NCI-H345 treated with DMSO at 0.1 percent for 48 hours (cell line): ENCODE results near the gene SMPX.

Source experiments
- DNase-seq: peaks from one replicate; lab custom pipeline; 2025; ENCODE audit not compliant: unreplicated experiment; lab: John Stamatoyannopoulos, UW

SMPX gene

GRCh38 chrX:21744721-21745120 lies 13.2 kb downstream of the SMPX start:
- no peak for DNase-seq

DNA sequence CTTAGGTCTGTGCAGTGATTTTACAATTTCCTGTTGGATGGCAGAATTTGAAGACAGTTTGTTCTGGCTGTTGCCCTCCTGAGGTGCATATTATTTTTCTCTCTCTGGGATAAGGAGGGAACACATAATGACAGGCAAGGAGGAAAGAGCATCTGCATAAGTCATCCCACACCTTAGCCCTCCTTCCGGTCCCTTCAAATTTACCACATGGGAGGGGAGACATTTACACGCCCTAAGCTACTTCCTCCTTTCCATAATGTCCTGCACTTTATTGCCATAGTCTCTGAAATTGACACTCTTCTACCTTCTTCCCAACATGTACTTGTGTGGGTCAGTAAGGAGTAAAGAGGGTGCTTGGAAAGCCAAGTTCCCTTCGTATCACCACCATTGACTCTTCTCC lies 13.9 kb downstream of the SMPX start:
- DNase-seq = no peak

DNA sequence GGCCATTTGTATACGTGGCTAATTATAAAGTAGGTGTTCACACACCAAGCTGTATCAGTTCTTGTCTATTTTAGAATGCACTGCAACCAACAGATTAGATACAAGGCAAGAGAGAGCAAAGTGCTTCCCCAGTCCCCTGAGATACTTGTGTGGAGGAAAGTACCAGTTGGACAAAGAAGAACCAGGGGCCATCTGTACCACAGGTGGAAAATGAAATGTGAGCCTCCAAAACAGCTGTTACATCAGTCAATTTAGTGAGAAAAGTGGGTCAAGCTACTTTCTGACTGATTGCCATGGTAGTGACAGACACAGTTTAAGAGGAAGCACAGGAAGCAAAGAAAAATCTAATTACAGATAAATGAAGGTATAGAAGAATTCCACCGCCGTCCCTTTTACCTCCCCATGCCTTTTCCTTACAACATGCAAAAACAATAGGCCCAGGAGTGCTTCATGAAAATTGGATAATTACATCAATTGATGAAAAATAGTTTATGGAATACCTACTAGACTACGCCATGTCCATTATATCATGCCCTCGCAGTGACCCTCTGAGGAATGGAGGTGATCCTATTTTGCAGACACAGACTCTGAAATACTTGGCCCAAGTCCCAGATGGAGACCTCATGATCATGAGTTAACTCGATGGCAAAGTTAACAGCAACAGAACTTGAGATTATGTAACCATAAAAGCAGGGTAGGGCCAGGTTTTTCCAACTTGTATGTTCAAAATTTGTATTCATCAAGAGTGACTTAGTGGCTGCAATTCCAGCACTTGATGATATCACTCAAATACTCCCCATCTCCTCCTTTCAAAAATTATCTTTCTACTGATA lies 15.8 kb downstream of the SMPX start:
- no peak for DNase-seq

GRCh38 chrX:21741364-21741763 lies 16.6 kb downstream of the SMPX start:
- no peak for DNase-seq

- no peak for DNase-seq
Observed at GRCh38 chrX:21740329-21741274, 17.3 kb downstream of the SMPX start.

DNA sequence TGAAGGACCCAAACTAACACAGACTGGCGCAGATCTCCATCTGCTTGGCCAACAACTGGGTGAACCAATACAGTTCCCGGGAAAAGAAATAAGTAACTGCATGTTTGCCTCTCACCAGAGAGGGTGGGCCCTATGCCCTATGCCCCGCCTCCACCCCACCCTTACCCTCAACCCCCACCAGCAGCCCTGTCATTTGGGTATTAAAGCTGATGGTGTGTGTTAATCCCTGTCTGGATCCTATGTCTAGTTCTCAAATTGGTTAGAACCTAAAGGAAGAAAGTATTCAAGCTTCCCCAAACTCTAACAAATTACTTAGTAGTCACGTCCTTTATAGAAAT lies 19.0 kb downstream of the SMPX start:
- DNase-seq = no peak

- DNase-seq = peak; percentile 53
Observed at GRCh38 chrX:21738210-21738949, 19.5 kb downstream of the SMPX start.

GRCh38 chrX:21735768-21736127 lies 22.2 kb downstream of the SMPX start:
- DNase-seq = no peak

GRCh38 chrX:21735038-21735767 lies 22.7 kb downstream of the SMPX start:
- no peak for DNase-seq

DNA sequence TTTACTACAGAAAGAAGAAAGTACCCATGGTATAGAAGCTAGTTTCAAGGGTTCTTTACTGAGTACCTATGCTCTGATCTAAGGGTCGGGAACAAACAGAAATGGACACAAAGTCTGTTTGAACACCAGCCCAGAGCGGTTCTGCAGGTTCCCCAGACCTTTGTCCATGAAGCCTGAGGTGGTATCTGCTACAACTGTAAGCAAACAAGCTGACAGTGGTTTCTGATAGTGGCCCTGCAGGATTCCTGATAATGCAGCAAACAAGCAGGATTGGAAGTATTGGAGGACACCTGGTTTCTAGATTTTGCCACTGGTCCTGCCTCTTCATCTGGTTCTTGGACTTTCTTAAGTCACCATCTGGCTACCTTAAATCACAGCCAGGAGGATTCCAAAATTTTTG lies 23.7 kb downstream of the SMPX start:
- DNase-seq = no peak

DNA sequence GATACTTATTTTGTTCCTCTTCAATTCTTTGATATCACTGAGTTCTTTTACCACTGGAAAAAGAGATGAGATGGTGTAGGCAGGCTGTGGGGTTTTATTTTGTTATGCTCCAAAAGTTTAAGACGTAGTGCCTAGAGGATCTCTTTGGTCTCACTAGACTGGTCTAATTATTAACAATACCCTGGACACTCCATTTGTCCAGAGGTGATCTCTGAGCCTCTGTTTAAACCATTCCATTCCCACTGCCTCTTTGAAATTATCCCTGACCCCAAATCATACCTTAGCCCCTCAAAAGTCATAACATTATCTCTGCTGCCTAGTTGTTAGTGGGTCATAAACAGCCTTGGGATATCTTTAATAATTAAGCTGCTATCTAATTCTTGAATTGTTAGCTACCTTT lies 24.2 kb downstream of the SMPX start:
- DNase-seq = no peak

- no peak for DNase-seq
Observed at GRCh38 chrX:21730026-21730425, 27.9 kb downstream of the SMPX start.

DNA sequence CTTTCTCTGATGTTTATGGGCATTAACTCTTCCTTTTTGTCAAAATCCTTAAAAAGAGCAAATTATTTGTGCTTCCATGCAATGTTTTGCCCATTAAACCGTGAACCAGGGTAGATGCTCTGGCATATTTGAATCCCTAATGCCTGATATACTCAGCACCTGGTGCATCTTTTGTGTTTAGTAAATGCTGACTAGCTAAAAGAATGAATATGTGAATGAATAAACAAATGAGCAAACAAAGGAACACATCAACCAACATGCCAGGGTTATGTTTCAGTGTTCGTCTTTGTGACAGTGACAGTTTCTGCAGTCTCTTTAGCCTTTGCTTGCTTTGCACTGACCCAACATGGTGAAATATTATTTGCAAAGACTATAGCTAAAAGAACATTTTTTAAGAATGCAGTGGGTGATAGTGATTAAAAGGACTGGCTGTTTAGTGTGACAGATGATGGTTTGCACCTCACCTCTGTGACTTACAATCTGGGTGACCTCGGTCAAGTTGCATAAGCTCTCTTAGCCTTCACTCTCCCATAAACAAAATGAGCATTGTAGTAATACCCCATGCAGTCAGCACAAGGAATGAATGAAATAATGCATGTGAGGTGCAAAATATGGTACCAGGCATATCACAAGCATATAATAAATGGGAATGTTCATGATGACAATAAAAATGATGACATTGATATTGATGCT lies 29.5 kb downstream of the SMPX start:
- DNase-seq = no peak

DNA sequence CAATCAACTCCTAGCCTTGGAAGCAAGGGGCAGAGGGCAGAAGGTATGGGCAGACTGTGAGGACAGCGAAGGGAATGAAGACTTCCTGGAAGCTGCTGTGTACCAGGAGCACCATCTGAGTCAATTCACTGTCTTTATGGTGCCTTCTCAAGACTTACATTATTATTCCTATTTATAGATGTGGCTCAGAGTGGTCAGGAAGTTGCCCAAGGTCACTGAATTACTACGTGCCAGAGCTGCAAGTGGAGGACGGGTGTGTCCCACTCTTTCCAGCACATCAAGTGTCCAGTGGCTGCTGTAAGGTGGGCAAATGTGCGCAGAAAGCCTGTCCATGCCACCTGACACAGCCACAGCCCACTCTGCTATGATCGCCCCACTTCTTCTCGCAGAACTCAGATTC lies 32.0 kb downstream of the SMPX start:
- DNase-seq = no peak

DNA sequence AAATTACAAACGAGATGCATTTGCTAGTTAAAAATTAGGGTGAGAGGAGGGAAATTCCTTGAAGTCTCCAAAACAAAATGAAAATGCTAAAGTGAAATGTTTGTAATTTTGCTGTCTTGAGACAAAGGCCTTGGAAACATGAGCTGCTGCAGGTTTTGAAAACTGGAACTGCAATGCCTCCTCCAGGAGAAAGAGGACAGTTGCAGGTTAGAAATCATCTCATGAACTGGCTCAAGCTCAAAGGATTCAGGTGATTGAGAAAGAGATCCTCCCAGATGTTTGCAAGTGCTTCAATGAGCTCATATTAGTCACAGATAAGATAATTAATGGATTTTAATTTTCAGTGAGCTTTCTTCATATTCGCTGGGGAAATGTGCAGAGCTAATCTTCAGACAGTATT lies 32.4 kb downstream of the SMPX start:
- DNase-seq = no peak

DNA sequence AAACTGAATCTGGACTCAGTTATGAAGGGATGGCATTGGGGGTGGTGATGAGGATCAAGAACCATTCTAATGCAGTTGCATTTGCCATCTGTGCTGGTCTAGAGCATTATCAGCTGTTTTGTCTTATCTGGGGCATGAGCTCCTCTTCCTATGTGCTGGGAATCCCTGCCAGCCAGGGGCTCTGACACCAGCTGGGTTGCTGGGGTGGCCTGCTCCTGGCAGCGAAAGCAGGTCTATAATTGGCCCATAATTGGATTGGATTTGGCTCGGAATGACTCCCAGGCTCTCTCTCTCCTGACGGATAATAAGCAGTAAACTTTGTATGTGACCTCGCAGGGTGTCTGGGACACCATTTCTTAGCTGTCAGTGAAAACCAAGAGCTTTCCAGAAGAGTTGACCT lies 34.1 kb downstream of the SMPX start:
- no peak for DNase-seq

DNA sequence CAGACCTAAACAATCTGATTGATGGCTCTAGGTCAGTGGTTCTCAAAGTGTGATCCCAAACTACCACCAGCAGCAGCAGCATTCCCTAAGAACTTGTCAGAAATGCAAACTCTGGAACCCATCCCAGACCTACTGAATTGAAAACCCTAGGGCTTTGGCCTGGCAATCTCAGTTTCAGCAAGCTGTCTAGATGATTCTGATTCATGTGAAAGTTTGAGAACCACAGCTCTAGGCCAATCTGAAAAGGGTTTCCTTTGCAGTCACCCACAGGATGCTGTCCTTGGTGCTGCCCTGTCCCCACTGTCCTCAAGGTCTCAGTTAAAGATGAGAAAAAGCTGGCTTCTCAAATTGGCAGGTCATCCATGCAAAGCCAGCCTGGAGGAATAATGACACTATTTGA lies 34.8 kb downstream of the SMPX start:
- DNase-seq = no peak

GRCh38 chrX:21721195-21721594 lies 36.7 kb downstream of the SMPX start:
- no peak for DNase-seq

DNA sequence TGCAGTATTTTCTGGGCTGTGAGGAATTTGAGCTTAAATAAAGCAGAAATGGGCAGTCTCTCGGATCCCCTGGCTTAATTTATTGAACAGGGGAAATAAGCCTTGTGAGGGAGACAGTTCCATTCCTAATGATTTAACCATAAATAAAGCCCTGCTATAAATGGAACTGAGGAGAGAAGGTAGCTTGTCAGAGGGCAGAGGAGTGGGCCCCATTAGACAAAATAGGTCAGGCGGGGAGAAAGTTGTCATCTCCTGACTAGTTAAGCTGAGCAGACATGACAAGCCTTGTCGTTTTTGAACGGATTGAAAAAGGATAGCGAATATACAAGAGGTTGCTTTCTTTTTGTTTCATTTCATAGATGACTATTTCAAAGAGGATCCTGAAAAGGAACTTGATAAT lies 39.3 kb downstream of the SMPX start:
- no peak for DNase-seq

- DNase-seq = no peak
Observed at GRCh38 chrX:21717802-21718201, 40.1 kb downstream of the SMPX start.
